Breast epithelium (tissue), 4 donors: Measurements from ENCODE around the gene AGAP1. TPM values are rescaled to one million over a fixed set of nuclear protein-coding genes. Genes with fewer than 3 reads are reported as not detected.

Source experiments
- DNase-seq, 2 donors: peaks; one replicate each; pipeline ENCODE4 v3.0.0-alpha.2; 2019; ENCODE audit warnings: low spot score in 2 of 2
- H3K27ac ChIP-seq, 2 donors: fragments of 200-600 bp; sonication (generic) in 1 of 2; one replicate each; pipeline ENCODE4 v1.5.1; 2016 to 2019; ENCODE audit warnings: mild to moderate bottlenecking in 1 of 2
- H3K27me3 ChIP-seq, 2 donors: fragments of 200-600 bp; sonication (generic) in 1 of 2; one replicate each; pipeline versions ENCODE4 v1.5.1 to v1.6.0; 2017 to 2019; ENCODE audit warnings: control low read depth in 1 of 2, mild to moderate bottlenecking in 1 of 2
- H3K36me3 ChIP-seq: fragments of 200-600 bp; one replicate; pipeline ENCODE4 v1.5.1; 2019
- H3K4me1 ChIP-seq, 2 donors: fragments of 200-600 bp; sonication (generic); one replicate each; pipeline ENCODE4 v1.5.1; 2016 to 2019; ENCODE audit warnings: control low read depth in 1 of 2
- H3K4me3 ChIP-seq, 3 donors: fragments of 200-600 bp; sonication (generic); 1 replicate in 2 of 3; 2 replicates in 1 of 3; pipeline ENCODE4 v1.5.1; 2016 to 2019; ENCODE audit warnings: mild to moderate bottlenecking in 3 of 3, moderate library complexity in 2 of 3
- H3K9me3 ChIP-seq, 2 donors: fragments of 200-600 bp; sonication (generic) in 1 of 2; one replicate each; pipeline ENCODE4 v1.5.1; 2016 to 2019; ENCODE audit warnings: control low read depth in 1 of 2
- CTCF ChIP-seq, 3 donors: fragments of 450-650 bp; IDR thresholded peaks; one replicate each; pipeline ENCODE4 v1.5.1; 2016 to 2017; ENCODE audit warnings: antibody characterized with exemption in 3 of 3, mild to moderate bottlenecking in 3 of 3, moderate library complexity in 3 of 3
- POLR2A ChIP-seq: fragments of 450-650 bp; IDR thresholded peaks from one replicate; pipeline ENCODE4 v1.6.1; 2016; ENCODE audit warnings: antibody characterized with exemption, mild to moderate bottlenecking, moderate library complexity
- POLR2AphosphoS5 ChIP-seq, 3 donors: sonication (generic); formaldehyde crosslinking; IDR thresholded peaks; one replicate each; pipeline ENCODE4 v1.6.1; 2017; ENCODE audit warnings: antibody characterized with exemption in 3 of 3
- intact Hi-C: fragments of 100-400 bp; cut with DNase I; formaldehyde crosslinking; loops from one replicate; pipeline ENCODE4 v1.15.1; 2023; ENCODE audit warnings: low total_unique reads
- total RNA-seq, 3 donors: library from RNA; depleted of rRNA; stranded (reverse); fragments of >200 nt; gene quantifications; one replicate each; pipeline ENCODE4 v1.1.0, GENCODE V29; 2016

The AGAP1 gene
- total RNA-seq, 3 donors from 2014 or later = 19.7 to 27.1 (median 25.9) TPM

GRCh38 chr2:236042087-236042486 lies 548.2 kb downstream of the AGAP1 start:
- TF ChIP-seq POLR2A = no peak
- TF ChIP-seq POLR2AphosphoS5 (IDR thresholded peaks at IDR 0.05) = no peak
- no peak for TF ChIP-seq CTCF (IDR thresholded peaks at IDR 0.05)
- intact Hi-C loops = no loop called here
- no peaks in the 10 kb centered on the region for H3K36me3 ChIP-seq
- no peak overlapping the region for H3K27ac ChIP-seq
- H3K4me3 ChIP-seq = no peak overlapping the region
- no peaks in the 10 kb centered on the region for H3K9me3 ChIP-seq
- no peak for DNase-seq
- H3K27me3 ChIP-seq = no peaks in the 10 kb centered on the region
- no peaks in the 10 kb centered on the region for H3K4me1 ChIP-seq

GRCh38 chr2:236044191-236044590 lies 550.3 kb downstream of the AGAP1 start:
- Histone ChIP-seq H3K4me3 (no peak overlapping the region), H3K27me3 (no peaks in the 10 kb centered on the region), H3K36me3 (no peaks in the 10 kb centered on the region), H3K9me3 (no peaks in the 10 kb centered on the region), H3K4me1 (no peaks in the 10 kb centered on the region), H3K27ac (no peak overlapping the region)
- intact Hi-C loops = no loop called here
- TF ChIP-seq POLR2AphosphoS5 (IDR thresholded peaks at IDR 0.05) (no peak), CTCF (IDR thresholded peaks at IDR 0.05) (no peak), POLR2A (no peak)
- no peak for DNase-seq

GRCh38 chr2:236045251-236046235 lies 551.7 kb downstream of the AGAP1 start:
- intact Hi-C loops = no loop called here
- no peak for DNase-seq
- no peaks in the 10 kb centered on the region for H3K9me3 ChIP-seq
- no peak overlapping the region for H3K27ac ChIP-seq
- TF ChIP-seq POLR2AphosphoS5 (IDR thresholded peaks at IDR 0.05) = no peak
- no peak for TF ChIP-seq POLR2A
- no peak for TF ChIP-seq CTCF (IDR thresholded peaks at IDR 0.05)
- H3K4me1 ChIP-seq = no peaks in the 10 kb centered on the region
- H3K4me3 ChIP-seq = no peak overlapping the region
- H3K36me3 ChIP-seq = no peaks in the 10 kb centered on the region
- H3K27me3 ChIP-seq = no peaks in the 10 kb centered on the region

- Histone ChIP-seq H3K4me1 (no peaks in the 10 kb centered on the region), H3K4me3 (no peak overlapping the region), H3K36me3 (no peaks in the 10 kb centered on the region), H3K27me3 (no peaks in the 10 kb centered on the region), H3K9me3 (no peaks in the 10 kb centered on the region), H3K27ac (no peak overlapping the region)
- TF ChIP-seq CTCF (IDR thresholded peaks at IDR 0.05) (no peak), POLR2AphosphoS5 (IDR thresholded peaks at IDR 0.05) (no peak), POLR2A (no peak)
- no peak for DNase-seq
- intact Hi-C loops = no loop called here
Measured at GRCh38 chr2:236046715-236047114, 552.9 kb downstream of the AGAP1 start.

- no peaks in the 10 kb centered on the region for H3K4me1 ChIP-seq
- no peaks in the 10 kb centered on the region for H3K27me3 ChIP-seq
- no peaks in the 10 kb centered on the region for H3K36me3 ChIP-seq
- H3K4me3 ChIP-seq = no peak overlapping the region
- intact Hi-C loops = no loop called here
- no peak for TF ChIP-seq POLR2AphosphoS5 (IDR thresholded peaks at IDR 0.05)
- no peak for TF ChIP-seq POLR2A
- no peak for TF ChIP-seq CTCF (IDR thresholded peaks at IDR 0.05)
- H3K27ac ChIP-seq = no peak overlapping the region
- H3K9me3 ChIP-seq = no peaks in the 10 kb centered on the region
- no peak for DNase-seq
Measured at GRCh38 chr2:236047176-236047575, 553.3 kb downstream of the AGAP1 start.
